ENCODE results near the gene EVX1. TPM values are rescaled to one million over a fixed set of nuclear protein-coding genes. Genes with fewer than 3 reads are reported as not detected.

Gene EVX1
- total RNA-seq, 2 donors from 2014 or later: not detected

- Histone ChIP-seq H3K27ac (no peak overlapping the region), H3K4me1 (no peaks in the 10 kb centered on the region), H3K4me3 (no peak overlapping the region), H3K27me3 (no peaks in the 10 kb centered on the region), H3K36me3 (replicated peaks in 1 of 2; ENCODE audit: insufficient read depth in 1 of 2, low read depth in 2 of 2) (no peaks in the 10 kb centered on the region), H3K9me3 (no peaks in the 10 kb centered on the region)
- 38 to 40% methylated on average over 2 of the region's 2 CpGs for WGBS, 2 donors
- peak; percentile 47 for ATAC-seq
- TF ChIP-seq POLR2A (IDR thresholded peaks at IDR 0.05): no peak
- no peak for TF ChIP-seq CTCF (IDR thresholded peaks at IDR 0.05)
- intact Hi-C loops (cut with DNase I): no loop called here
- DNase-seq: peak in 3 of 4 donors; percentile 4 to 14 (median 9)
Measured at GRCh38 chr7:27295236-27295635, 52.6 kb downstream of the EVX1 start.

GRCh38 chr7:27297356-27297755 is 54.8 kb downstream of the EVX1 start:
- DNase-seq (no peak), ATAC-seq (no peak)
- H3K27me3 ChIP-seq: no peaks in the 10 kb centered on the region
- intact Hi-C loops (cut with DNase I): no loop called here
- WGBS, 2 donors: 56 to 64% methylated on average over 6 to 8 of the region's 8 CpGs
- no peak overlapping the region for H3K27ac ChIP-seq
- TF ChIP-seq CTCF (IDR thresholded peaks at IDR 0.05): no peak
- TF ChIP-seq POLR2A (IDR thresholded peaks at IDR 0.05): no peak
- H3K36me3 ChIP-seq (replicated peaks in 1 of 2; ENCODE audit: insufficient read depth in 1 of 2, low read depth in 2 of 2): no peaks in the 10 kb centered on the region
- no peaks in the 10 kb centered on the region for H3K4me1 ChIP-seq
- H3K4me3 ChIP-seq: no peak overlapping the region
- H3K9me3 ChIP-seq: no peaks in the 10 kb centered on the region

Other genes with a start within 250 kb of the EVX1 start
- not detected for gene HOXA1, start 146.8 kb upstream of the EVX1 start, total RNA-seq
- gene HOXA2, start 140.1 kb upstream of the EVX1 start, total RNA-seq: under 1 TPM in 1 of 2 donors, not detected in 1; 0.66 TPM
- gene HOXA4, start 112.0 kb upstream of the EVX1 start, total RNA-seq: 1 to 10 TPM in 1 of 2 donors, under 1 TPM in 1; 0.78 to 1.6 TPM
- gene HOXA5, start 99.1 kb upstream of the EVX1 start, total RNA-seq: 1 to 10 TPM in 1 of 2 donors, under 1 TPM in 1; 0.99 to 2.6 TPM
- not detected for gene HOXA6, start 95.0 kb upstream of the EVX1 start, total RNA-seq
- gene HOXA3, start 90.2 kb upstream of the EVX1 start, total RNA-seq: 1 to 10 TPM in 1 of 2 donors, not detected in 1; 1.6 TPM
- gene HOXA7, start 86.1 kb upstream of the EVX1 start, total RNA-seq: under 1 TPM; 0.26 to 0.66 TPM
- not detected for gene HOXA9, start 77.3 kb upstream of the EVX1 start, total RNA-seq
- under 1 TPM in 1 of 2 donors, not detected in 1; 0.52 TPM for gene HOXA10, start 68.5 kb upstream of the EVX1 start, total RNA-seq
- gene HOXA11, start 57.6 kb upstream of the EVX1 start, total RNA-seq: not detected
- gene HOXA13, start 42.7 kb upstream of the EVX1 start, total RNA-seq: not detected

Measured in body of pancreas (tissue), 4 donors.